Neuronal stem cell (in vitro differentiated cells): ENCODE measurements around the gene TRIM40.

Experiments used
- DNase-seq: peaks from one replicate; pipeline ENCODE4 v3.0.0-alpha.2; 2013; ENCODE audit warnings: low spot score
- H2AFZ ChIP-seq: one replicate; pipeline ENCODE4 v1.6.1; 2013; ENCODE audit warnings: mild to moderate bottlenecking, low read length, inconsistent platforms
- H2AK5ac ChIP-seq: 2 replicates; pipeline ENCODE4 v1.6.1; 2013; ENCODE audit warnings: low read depth, mild to moderate bottlenecking, inconsistent platforms, low read length, moderate library complexity, mixed read lengths
- H2BK120ac ChIP-seq: 2 replicates; pipeline ENCODE4 v1.6.1; 2013; ENCODE audit warnings: low read depth, mild to moderate bottlenecking, inconsistent platforms, low read length, moderate library complexity, mixed read lengths
- H2BK12ac ChIP-seq: one replicate; pipeline ENCODE4 v1.6.1; 2013; ENCODE audit warnings: low read length, inconsistent platforms
- H2BK15ac ChIP-seq: 2 replicates; pipeline ENCODE4 v1.6.1; 2013; ENCODE audit warnings: mild to moderate bottlenecking, low read length, inconsistent platforms, mixed read lengths
- H2BK5ac ChIP-seq: one replicate; pipeline ENCODE4 v1.6.1; 2013; ENCODE audit warnings: inconsistent platforms, mild to moderate bottlenecking, low read length, moderate library complexity
- H3K14ac ChIP-seq: one replicate; pipeline ENCODE4 v1.6.1; 2013; ENCODE audit warnings: low read length, inconsistent platforms
- H3K18ac ChIP-seq: 2 replicates; pipeline ENCODE4 v1.6.1; 2013; ENCODE audit warnings: low read length, inconsistent platforms
- H3K23ac ChIP-seq: 2 replicates; pipeline ENCODE4 v1.6.1; 2013; ENCODE audit warnings: low read depth, mild to moderate bottlenecking, mixed read lengths, low read length, inconsistent platforms; ENCODE audit not compliant: poor library complexity
- H3K27ac ChIP-seq: replicated peaks from 3 replicates; pipeline ENCODE4 v1.5.1; 2013; ENCODE audit warnings: low read length, inconsistent platforms
- H3K27me3 ChIP-seq, 3 experiments: 2 replicates each; pipeline ENCODE4 v1.6.1; 2013; ENCODE audit warnings: low read length in 3 of 3, mild to moderate bottlenecking in 2 of 3, inconsistent platforms in 1 of 3, low read depth in 1 of 3, mixed read lengths in 1 of 3, moderate library complexity in 1 of 3; ENCODE audit not compliant: control insufficient read depth in 3 of 3, insufficient read depth in 3 of 3
- H3K36me3 ChIP-seq, 2 donors: replicated peaks in 1 of 2; 2 replicates each; pipeline ENCODE4 v1.6.1; 2013; ENCODE audit warnings: low read length in 2 of 2; ENCODE audit not compliant: control insufficient read depth in 2 of 2, insufficient read depth in 2 of 2
- H3K4ac ChIP-seq: 2 replicates; pipeline ENCODE4 v1.6.1; 2013; ENCODE audit warnings: inconsistent platforms, mild to moderate bottlenecking, low read length, moderate library complexity
- H3K4me1 ChIP-seq, 2 donors: 1 replicate in 1 of 2; 2 replicates in 1 of 2; pipeline ENCODE4 v1.6.1; 2013; ENCODE audit warnings: low read length in 2 of 2, low read depth in 1 of 2; ENCODE audit not compliant: control insufficient read depth in 2 of 2, insufficient read depth in 1 of 2
- H3K4me2 ChIP-seq: one replicate; pipeline ENCODE4 v1.6.1; 2013; ENCODE audit warnings: mild to moderate bottlenecking, low read length, inconsistent platforms; ENCODE audit not compliant: insufficient read depth, poor library complexity, severe bottlenecking
- H3K4me3 ChIP-seq, 2 donors: 2 replicates each; pipeline ENCODE4 v1.5.1; 2013; ENCODE audit warnings: low read length in 2 of 2, mild to moderate bottlenecking in 2 of 2, inconsistent platforms in 1 of 2, moderate library complexity in 1 of 2
- H3K79me1 ChIP-seq: one replicate; pipeline ENCODE4 v1.6.1; 2013; ENCODE audit warnings: low read depth, mild to moderate bottlenecking, inconsistent platforms, low read length, moderate library complexity
- H3K9ac ChIP-seq: one replicate; pipeline ENCODE4 v1.6.1; 2013; ENCODE audit warnings: mild to moderate bottlenecking, low read depth, low read length, inconsistent platforms; ENCODE audit not compliant: poor library complexity
- H3K9me3 ChIP-seq, 2 donors: replicated peaks in 1 of 2; 2 replicates each; pipeline versions ENCODE3 to v1.6.1; 2013; ENCODE audit warnings: low read length in 2 of 2, mild to moderate bottlenecking in 2 of 2, inconsistent platforms in 1 of 2, low read depth in 1 of 2, mixed read lengths in 1 of 2, moderate library complexity in 1 of 2; ENCODE audit not compliant: control insufficient read depth in 2 of 2, insufficient read depth in 1 of 2
- H4K8ac ChIP-seq: one replicate; pipeline ENCODE4 v1.6.1; 2013; ENCODE audit warnings: low read depth, mild to moderate bottlenecking, inconsistent platforms, low read length, moderate library complexity
- H4K91ac ChIP-seq: one replicate; pipeline ENCODE4 v1.6.1; 2013; ENCODE audit warnings: low read length, low read depth, mild to moderate bottlenecking, inconsistent platforms; ENCODE audit not compliant: poor library complexity
- WGBS, 2 donors: extraction: QIAGEN DNeasy Blood & Tissue Kit; methylation state at CpG; one replicate each; pipeline ENCODE4 v1.1.7; 2013; ENCODE audit warnings: missing lambda C conversion rate in 2 of 2, mixed read lengths in 1 of 2; ENCODE audit not compliant: insufficient read length in 2 of 2, insufficient replicate concordance in 1 of 2; ENCODE audit errors: extremely low coverage in 2 of 2; 5-methylcytosine and 5-hydroxymethylcytosine counted together

TRIM40 gene

GRCh38 chr6:30175765-30176164 is 39.8 kb downstream of the TRIM40 start:
- peaks cover 0 to 2% of the 10 kb centered on the region in 2 donors for H3K4me1 ChIP-seq
- no peak overlapping the region for H2BK5ac ChIP-seq
- no peak overlapping the region for H3K27ac ChIP-seq
- H3K79me1 ChIP-seq: no peaks in the 10 kb centered on the region
- no peak for DNase-seq
- peaks cover 0 to 55% (median 17%) of the 10 kb centered on the region in 3 experiments for H3K27me3 ChIP-seq
- H2BK15ac ChIP-seq: no peak overlapping the region
- no peak overlapping the region for H3K18ac ChIP-seq
- no peaks in the 10 kb centered on the region for H3K36me3 ChIP-seq
- H3K4me2 ChIP-seq: no peak overlapping the region
- no peak overlapping the region for H3K4ac ChIP-seq
- no peak overlapping the region for H3K14ac ChIP-seq
- H2BK12ac ChIP-seq: no peak overlapping the region
- no peak overlapping the region for H3K4me3 ChIP-seq
- H4K8ac ChIP-seq: no peak overlapping the region
- peaks cover 0 to 8% of the 10 kb centered on the region in 2 donors for H3K9me3 ChIP-seq
- no peak overlapping the region for H3K23ac ChIP-seq
- no peak overlapping the region for H3K9ac ChIP-seq
- no peak overlapping the region for H2AFZ ChIP-seq
- no peak overlapping the region for H2AK5ac ChIP-seq
- H2BK120ac ChIP-seq: no peak overlapping the region
- WGBS, 2 donors: no CpG with 5 or more reads among the region's 2 CpGs
- no peak overlapping the region for H4K91ac ChIP-seq

DNA sequence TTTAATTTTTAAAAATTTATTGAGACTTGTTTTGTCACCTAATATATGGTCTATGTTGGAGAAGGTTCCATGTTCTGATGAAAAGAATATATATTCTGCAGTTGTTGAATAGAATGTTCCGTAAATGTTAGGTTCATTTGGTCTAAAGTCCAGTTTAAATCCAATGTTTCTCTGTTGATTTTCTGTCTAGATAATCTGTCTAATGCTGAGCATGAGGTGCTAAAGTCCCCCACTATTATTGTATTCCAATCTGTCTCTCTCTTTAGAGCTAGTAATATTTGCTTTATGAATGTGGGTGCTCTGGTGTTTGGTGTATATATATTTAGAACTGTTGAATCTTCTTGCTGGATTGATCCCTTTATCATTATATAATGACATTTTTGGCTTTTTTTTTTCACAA is 42.9 kb downstream of the TRIM40 start:
- no peak overlapping the region for H3K9ac ChIP-seq
- no peak overlapping the region for H2BK12ac ChIP-seq
- H3K4me1 ChIP-seq: no peaks in the 10 kb centered on the region
- H3K4ac ChIP-seq: no peak overlapping the region
- H3K36me3 ChIP-seq: no peaks in the 10 kb centered on the region
- peaks cover 0 to 26% (median 0%) of the 10 kb centered on the region in 3 experiments for H3K27me3 ChIP-seq
- no peak overlapping the region for H4K8ac ChIP-seq
- no peak overlapping the region for H4K91ac ChIP-seq
- H2BK120ac ChIP-seq: no peak overlapping the region
- no peak for DNase-seq
- H2BK15ac ChIP-seq: no peak overlapping the region
- no CpG with 5 or more reads among the region's 1 CpG for WGBS, 2 donors
- H3K23ac ChIP-seq: no peak overlapping the region
- peaks cover 6 to 8% of the 10 kb centered on the region in 2 donors for H3K9me3 ChIP-seq
- no peak overlapping the region for H3K14ac ChIP-seq
- no peaks in the 10 kb centered on the region for H3K79me1 ChIP-seq
- no peak overlapping the region for H2AFZ ChIP-seq
- no peak overlapping the region for H3K4me2 ChIP-seq
- no peak overlapping the region for H3K18ac ChIP-seq
- H2BK5ac ChIP-seq: no peak overlapping the region
- H2AK5ac ChIP-seq: no peak overlapping the region
- no peak overlapping the region for H3K4me3 ChIP-seq
- H3K27ac ChIP-seq: no peak overlapping the region

GRCh38 chr6:30180145-30180544 is 44.2 kb downstream of the TRIM40 start:
- H3K18ac ChIP-seq: no peak overlapping the region
- peaks cover 0 to 13% (median 0%) of the 10 kb centered on the region in 3 experiments for H3K27me3 ChIP-seq
- H3K9ac ChIP-seq: no peak overlapping the region
- no peak overlapping the region for H3K27ac ChIP-seq
- peaks cover 0 to 8% of the 10 kb centered on the region in 2 donors for H3K36me3 ChIP-seq
- no peak overlapping the region for H3K14ac ChIP-seq
- no peak overlapping the region for H2BK5ac ChIP-seq
- H3K4me1 ChIP-seq: no peaks in the 10 kb centered on the region
- peaks cover 6 to 8% of the 10 kb centered on the region in 2 donors for H3K9me3 ChIP-seq
- H3K4me2 ChIP-seq: no peak overlapping the region
- no peak overlapping the region for H2BK12ac ChIP-seq
- no peak for DNase-seq
- H3K79me1 ChIP-seq: no peaks in the 10 kb centered on the region
- no peak overlapping the region for H2AFZ ChIP-seq
- H3K23ac ChIP-seq: no peak overlapping the region
- H2AK5ac ChIP-seq: no peak overlapping the region
- H4K8ac ChIP-seq: no peak overlapping the region
- no peak overlapping the region for H4K91ac ChIP-seq
- no peak overlapping the region for H3K4me3 ChIP-seq
- no peak overlapping the region for H3K4ac ChIP-seq
- H2BK15ac ChIP-seq: no peak overlapping the region
- no CpG with 5 or more reads among the region's 1 CpG for WGBS, 2 donors
- H2BK120ac ChIP-seq: no peak overlapping the region

GRCh38 chr6:30184417-30185031 is 48.6 kb downstream of the TRIM40 start:
- Histone ChIP-seq H3K27ac (no peak overlapping the region), H3K9ac (no peak overlapping the region), H3K4me1 (no peaks in the 10 kb centered on the region), H3K4me3 (no peak overlapping the region), H2BK5ac (no peak overlapping the region), H3K14ac (no peak overlapping the region), H2BK120ac (no peak overlapping the region), H2BK12ac (no peak overlapping the region), H4K8ac (no peak overlapping the region), H3K18ac (no peak overlapping the region), H3K27me3 (no peaks in the 10 kb centered on the region), H3K23ac (no peak overlapping the region), H4K91ac (no peak overlapping the region), H3K4me2 (no peak overlapping the region), H3K9me3 (peaks cover 7 to 8% of the 10 kb centered on the region in 2 donors), H3K36me3 (peaks cover 13 to 46% of the 10 kb centered on the region in 2 donors), H2BK15ac (no peak overlapping the region), H2AFZ (no peak overlapping the region), H3K4ac (no peak overlapping the region), H2AK5ac (no peak overlapping the region), H3K79me1 (no peaks in the 10 kb centered on the region)
- DNase-seq: no peak
- WGBS, 2 donors: no CpG with 5 or more reads among the region's 5 CpGs
